Measurements from ENCODE around the gene RPEL1.
"Not testable (repeated sequence)": the region's sequence is repeated elsewhere in the genome, so short reads cannot be mapped to it uniquely, and the experiment has no call there.

- TF ChIP-seq POLR2A, CTCF (IDR thresholded peaks at IDR 0.05): not testable (repeated sequence)
Measured at GRCh38 chr10:103210262-103210661, 35.4 kb upstream of the RPEL1 start.
